ENCODE measurements around the gene PPFIBP1. TPM values are rescaled to one million over a fixed set of nuclear protein-coding genes. Genes with fewer than 3 reads are reported as not detected.
"Not testable (repeated sequence)": the region's sequence is repeated elsewhere in the genome, so short reads cannot be mapped to it uniquely, and the experiment has no call there.

Gene PPFIBP1
- total and polyA plus RNA-seq, 12 donors, result 9.6 to 123 (median 74.3) TPM

- DNase-seq, result no peak
- H3K27ac ChIP-seq, result no peak overlapping the region
- WGBS, 4 donors, result 78 to 86% (median 84%) methylated on average over 4 of the region's 4 CpGs
- no peaks in the 10 kb centered on the region for H3K9me3 ChIP-seq (replicated peaks in 1 of 3)
- H3K4me3 ChIP-seq, result no peak overlapping the region
- intact Hi-C loops (cut with DNase I), result no loop called here
- peaks cover 6 to 33% of the 10 kb centered on the region in 2 donors for H3K4me1 ChIP-seq (replicated peaks in 1 of 2)
- no peaks in the 10 kb centered on the region for H3K27me3 ChIP-seq
- H3K36me3 ChIP-seq (replicated peaks in 1 of 2), result no peaks in the 10 kb centered on the region
- no peak for TF ChIP-seq CTCF (IDR thresholded peaks at IDR 0.05)
- TF ChIP-seq POLR2A (IDR thresholded peaks at IDR 0.05), result no peak
Observed at GRCh38 chr12:27588776-27589175, 64.8 kb downstream of the PPFIBP1 start.

- Histone ChIP-seq H3K27me3 (no peaks in the 10 kb centered on the region), H3K9me3 (replicated peaks in 1 of 3) (no peaks in the 10 kb centered on the region), H3K27ac (no peak overlapping the region), H3K36me3 (replicated peaks in 1 of 2) (no peaks in the 10 kb centered on the region), H3K4me3 (no peak overlapping the region), H3K4me1 (replicated peaks in 1 of 2) (peaks cover 6 to 26% of the 10 kb centered on the region in 2 donors)
- no peak for DNase-seq
- WGBS, 4 donors, result 96 to 98% (median 98%) methylated on average over 4 of the region's 4 CpGs
- TF ChIP-seq POLR2A (IDR thresholded peaks at IDR 0.05), result no peak
- no peak for TF ChIP-seq CTCF (IDR thresholded peaks at IDR 0.05)
- intact Hi-C loops (cut with DNase I), result no loop called here
Observed at GRCh38 chr12:27589419-27589818, 65.4 kb downstream of the PPFIBP1 start.

DNA sequence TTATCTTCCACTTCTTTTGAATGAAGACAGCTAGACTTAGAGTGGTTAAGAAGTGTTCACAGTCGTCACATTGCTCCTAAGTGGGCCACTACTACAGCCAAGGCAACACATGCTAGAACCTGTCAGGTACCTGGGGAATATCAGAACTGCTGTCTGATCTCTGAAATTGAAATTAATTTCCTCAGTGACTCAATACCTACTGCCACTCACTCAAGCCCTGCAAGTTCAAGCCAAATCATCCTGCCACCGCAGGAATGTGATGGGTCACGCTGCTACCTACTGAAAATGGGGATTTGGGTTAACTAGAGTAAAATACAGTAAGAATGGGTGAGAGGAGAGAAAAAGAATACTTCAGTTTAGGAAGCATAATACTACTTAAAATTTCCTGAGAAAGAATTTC, 67.7 kb downstream of the PPFIBP1 start:
- H3K4me3 ChIP-seq; H3K27me3 ChIP-seq; DNase-seq; intact Hi-C loops (cut with DNase I); H3K9me3 ChIP-seq (replicated peaks in 1 of 3); H3K27ac ChIP-seq; H3K36me3 ChIP-seq (replicated peaks in 1 of 2): not testable (repeated sequence)
- WGBS, 4 donors, result 92 to 99% (median 95%) methylated on average over 3 of the region's 3 CpGs
- H3K4me1 ChIP-seq (replicated peaks in 1 of 2), result peaks cover 6 to 19% of the 10 kb centered on the region in 2 donors

DNA sequence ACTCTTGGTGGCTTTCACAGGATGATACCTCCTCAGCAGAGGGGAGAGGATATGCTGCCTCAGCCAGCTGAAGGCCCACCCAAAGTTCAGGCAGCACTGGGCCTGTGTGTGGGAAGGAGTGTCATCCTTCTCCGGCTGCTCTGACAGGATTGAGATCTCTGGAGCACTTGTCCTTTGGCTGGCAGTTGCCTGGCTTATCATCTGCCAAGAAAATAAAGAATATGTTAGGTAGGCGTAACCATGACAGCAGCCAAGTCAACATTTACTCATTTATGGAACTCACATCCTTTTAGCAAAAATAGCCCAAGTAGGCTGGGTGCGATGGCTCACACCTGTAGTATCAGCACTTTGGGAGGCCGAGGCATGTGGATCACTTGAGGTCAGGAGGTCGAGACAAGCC, 68.5 kb downstream of the PPFIBP1 start:
- Histone ChIP-seq H3K4me1 (replicated peaks in 1 of 2) (peaks cover 6 to 19% of the 10 kb centered on the region in 2 donors), H3K27me3 (no peaks in the 10 kb centered on the region), H3K9me3 (replicated peaks in 1 of 3) (no peaks in the 10 kb centered on the region), H3K4me3 (no peak overlapping the region), H3K36me3 (replicated peaks in 1 of 2) (no peaks in the 10 kb centered on the region), H3K27ac (peak overlapping the region in 2 of 5 donors; percentile 30 to 45)
- intact Hi-C loops (cut with DNase I), result no loop called here
- 36 to 62% (median 51%) methylated on average over 5 of the region's 5 CpGs for WGBS, 4 donors
- peak; percentile 39 to 84 (median 64) for DNase-seq
- no peak for TF ChIP-seq CTCF (IDR thresholded peaks at IDR 0.05)

- H3K4me3 ChIP-seq, result no peak overlapping the region
- 89 to 96% (median 93%) methylated on average over 4 of the region's 4 CpGs for WGBS, 4 donors
- DNase-seq, result no peak
- no peaks in the 10 kb centered on the region for H3K9me3 ChIP-seq (replicated peaks in 1 of 3)
- H3K36me3 ChIP-seq (replicated peaks in 1 of 2), result no peaks in the 10 kb centered on the region
- peaks cover under 1 to 13% of the 10 kb centered on the region in 2 donors for H3K4me1 ChIP-seq (replicated peaks in 1 of 2)
- H3K27ac ChIP-seq, result peak overlapping the region in 2 of 5 donors; percentile 3 to 18
- intact Hi-C loops (cut with DNase I), result no loop called here
- no peaks in the 10 kb centered on the region for H3K27me3 ChIP-seq
- TF ChIP-seq CTCF (IDR thresholded peaks at IDR 0.05) (no peak), POLR2A (IDR thresholded peaks at IDR 0.05) (no peak)
Observed at GRCh38 chr12:27593266-27593665, 69.3 kb downstream of the PPFIBP1 start.
